Adrenal gland (tissue), 12 donors: ENCODE measurements around the gene MRAS. TPM values are rescaled to one million over a fixed set of nuclear protein-coding genes. Genes with fewer than 3 reads are reported as not detected.

Experiments
- DNase-seq, 7 donors: peaks; one replicate each; pipeline ENCODE4 v3.0.0-alpha.2; 2019 to 2020
- H3K27ac ChIP-seq, 5 donors: fragments of 200-600 bp; sonication (generic) in 4 of 5; 1 replicate in 3 of 5; 2 replicates in 2 of 5; pipeline versions ENCODE4 v1.5.1 to v1.8.0; 2016 to 2020; ENCODE audit warnings: mild to moderate bottlenecking in 1 of 5
- H3K27me3 ChIP-seq: fragments of 200-600 bp; 2 replicates; pipeline ENCODE4 v1.8.0; 2021
- H3K36me3 ChIP-seq, 2 donors: fragments of 200-600 bp; replicated peaks in 1 of 2; 1 replicate in 1 of 2; 2 replicates in 1 of 2; pipeline versions ENCODE4 v1.5.1 to v1.8.0; 2018 to 2022
- H3K4me1 ChIP-seq, 2 donors: fragments of 200-600 bp; replicated peaks in 1 of 2; 1 replicate in 1 of 2; 2 replicates in 1 of 2; pipeline versions ENCODE4 v1.5.1 to v1.8.0; 2018 to 2021
- H3K4me3 ChIP-seq, 4 donors: fragments of 200-600 bp; sonication (generic) in 3 of 4; one replicate each; pipeline ENCODE4 v1.5.1; 2016 to 2018
- H3K9me3 ChIP-seq, 3 donors: fragments of 200-600 bp; sonication (generic) in 1 of 3; replicated peaks in 1 of 3; 1 replicate in 2 of 3; 2 replicates in 1 of 3; pipeline versions ENCODE4 v1.5.1 to v1.8.0; 2016 to 2021
- POLR2A ChIP-seq, 2 donors: fragments of 450-650 bp; IDR thresholded peaks; one replicate each; pipeline ENCODE4 v1.6.1; 2017; ENCODE audit warnings: antibody characterized with exemption in 2 of 2, mild to moderate bottlenecking in 2 of 2, moderate library complexity in 1 of 2
- WGBS, 4 donors: extraction: QIAGEN DNeasy Blood & Tissue Kit in 2 of 4; methylation state at CpG; one replicate each; pipeline versions ENCODE4 v1.1.5 to v1.1.7; 2013 to 2017; 5-methylcytosine and 5-hydroxymethylcytosine counted together
- intact Hi-C, 2 donors: fragments of 100-400 bp; cut with DNase I; formaldehyde crosslinking; loops; one replicate each; pipeline versions ENCODE4 v1.14.1 to v1.15.0; 2022 to 2023
- polyA plus RNA-seq, 3 donors: library from polyadenylated mRNA; stranded (reverse); fragments of 200-250 nt in 2 of 3; fragments of 350-450 nt in 1 of 3; fragmentation: Illumina TruSeq in 1 of 3; extraction: RNeasy Lipid Tissue Mini Kit (QIAGEN cat#74804) in 1 of 3; gene quantifications; one replicate each; pipeline ENCODE4 v1.2.3, GENCODE V29; 2013 to 2014
- total RNA-seq, 9 donors: library from RNA; depleted of rRNA in 4 of 9; stranded (reverse); fragments of >200 nt in 4 of 9; fragments of 120-200 nt in 1 of 9; fragmentation: NEBNext Ultra II Directional in 1 of 9; extraction: Animal tissue kit (Norgen Biotek cat#: 25700) in 1 of 9; gene quantifications; one replicate each; pipeline versions ENCODE4 v1.1.0 to v1.2.4, GENCODE V29; 2013 to 2023
- TF ChIP-seq, protein P1 (sequence below), 6 experiments: fragments of 450-650 bp in 4 of 6; fragments of 200-600 bp in 2 of 6; sonication (generic) in 1 of 6; IDR thresholded peaks; 1 replicate in 5 of 6; 2 replicates in 1 of 6; pipeline versions ENCODE4 v1.5.1 to v1.8.0; 2016 to 2021; ENCODE audit warnings: antibody characterized with exemption in 6 of 6, mild to moderate bottlenecking in 2 of 6, moderate library complexity in 1 of 6
- donor health status: healthy with polysubstance abuse.
- donor health status: Bipolar disorder and iron deficiency.
- donor health status: DM: yes; HTN: yes; CAD: no.
- donor health status: DM: no; HTN: no; CAD: no.
- donor health status: DM: no; HTN: no; CAD: no.
- donor health status: DM: yes; HTN: yes; CAD: no.

Gene MRAS
- total and polyA plus RNA-seq, 12 donors: 47.9 to 337 (median 109) TPM

DNA sequence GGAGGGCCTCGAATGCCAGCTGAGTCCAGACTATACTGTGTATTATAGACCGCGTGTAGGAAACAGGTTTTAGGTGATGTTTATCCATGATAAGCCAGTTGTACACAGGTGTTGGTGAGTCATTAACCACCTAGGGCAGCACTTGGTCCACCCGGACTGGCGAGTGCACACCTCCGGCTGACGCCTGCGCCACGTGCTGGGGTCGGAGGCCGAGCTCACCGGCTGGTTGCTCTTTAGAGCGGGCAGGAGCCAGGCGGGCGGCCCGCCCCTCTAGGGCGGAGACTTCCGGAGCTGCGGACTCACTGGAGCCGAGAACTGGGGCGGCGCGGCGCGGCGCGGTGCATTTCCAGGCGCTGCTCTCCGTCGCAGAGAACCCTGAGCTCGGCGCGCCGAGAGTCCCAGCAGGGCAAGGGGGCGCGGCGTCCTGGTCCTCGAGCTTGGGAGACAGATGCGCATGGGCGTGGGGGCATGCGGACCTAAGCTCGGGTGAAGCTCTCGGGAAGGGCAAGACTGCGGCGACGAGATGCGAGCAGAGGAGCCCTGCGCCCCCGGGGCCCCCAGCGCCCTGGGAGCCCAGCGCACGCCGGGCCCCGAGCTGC lies 86.0 kb downstream of the MRAS start, which contains the start of gene ESYT3:
Gene ESYT3, plus strand, starts transcription at position 341 of the 599 bp plus-strand sequence. Its CDS starts 183 bp downstream, at position 524.
- Histone ChIP-seq H3K27me3 (peaks cover 28% of the 10 kb centered on the region), H3K27ac (no peak within 1 kb of the TSS), H3K4me3 (peak within 1 kb of the TSS in 2 of 4 donors; percentile 13 to 46), H3K4me1 (peaks cover 14 to 15% of the 10 kb centered on the region in 2 donors), H3K36me3 (no peaks in the 10 kb centered on the region), H3K9me3 (no peaks in the 10 kb centered on the region)
- 2 to 3% (median 2%) methylated on average over 16 to 54 of the region's 54 CpGs for WGBS, 4 donors
- DNase-seq: peak; percentile 50 to 66 (median 54)
- TF ChIP-seq, protein P1, sequence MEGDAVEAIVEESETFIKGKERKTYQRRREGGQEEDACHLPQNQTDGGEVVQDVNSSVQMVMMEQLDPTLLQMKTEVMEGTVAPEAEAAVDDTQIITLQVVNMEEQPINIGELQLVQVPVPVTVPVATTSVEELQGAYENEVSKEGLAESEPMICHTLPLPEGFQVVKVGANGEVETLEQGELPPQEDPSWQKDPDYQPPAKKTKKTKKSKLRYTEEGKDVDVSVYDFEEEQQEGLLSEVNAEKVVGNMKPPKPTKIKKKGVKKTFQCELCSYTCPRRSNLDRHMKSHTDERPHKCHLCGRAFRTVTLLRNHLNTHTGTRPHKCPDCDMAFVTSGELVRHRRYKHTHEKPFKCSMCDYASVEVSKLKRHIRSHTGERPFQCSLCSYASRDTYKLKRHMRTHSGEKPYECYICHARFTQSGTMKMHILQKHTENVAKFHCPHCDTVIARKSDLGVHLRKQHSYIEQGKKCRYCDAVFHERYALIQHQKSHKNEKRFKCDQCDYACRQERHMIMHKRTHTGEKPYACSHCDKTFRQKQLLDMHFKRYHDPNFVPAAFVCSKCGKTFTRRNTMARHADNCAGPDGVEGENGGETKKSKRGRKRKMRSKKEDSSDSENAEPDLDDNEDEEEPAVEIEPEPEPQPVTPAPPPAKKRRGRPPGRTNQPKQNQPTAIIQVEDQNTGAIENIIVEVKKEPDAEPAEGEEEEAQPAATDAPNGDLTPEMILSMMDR (IDR thresholded peaks at IDR 0.05): no peak
- no peak for TF ChIP-seq POLR2A (IDR thresholded peaks at IDR 0.05)
- intact Hi-C loops: no loop called here

DNA sequence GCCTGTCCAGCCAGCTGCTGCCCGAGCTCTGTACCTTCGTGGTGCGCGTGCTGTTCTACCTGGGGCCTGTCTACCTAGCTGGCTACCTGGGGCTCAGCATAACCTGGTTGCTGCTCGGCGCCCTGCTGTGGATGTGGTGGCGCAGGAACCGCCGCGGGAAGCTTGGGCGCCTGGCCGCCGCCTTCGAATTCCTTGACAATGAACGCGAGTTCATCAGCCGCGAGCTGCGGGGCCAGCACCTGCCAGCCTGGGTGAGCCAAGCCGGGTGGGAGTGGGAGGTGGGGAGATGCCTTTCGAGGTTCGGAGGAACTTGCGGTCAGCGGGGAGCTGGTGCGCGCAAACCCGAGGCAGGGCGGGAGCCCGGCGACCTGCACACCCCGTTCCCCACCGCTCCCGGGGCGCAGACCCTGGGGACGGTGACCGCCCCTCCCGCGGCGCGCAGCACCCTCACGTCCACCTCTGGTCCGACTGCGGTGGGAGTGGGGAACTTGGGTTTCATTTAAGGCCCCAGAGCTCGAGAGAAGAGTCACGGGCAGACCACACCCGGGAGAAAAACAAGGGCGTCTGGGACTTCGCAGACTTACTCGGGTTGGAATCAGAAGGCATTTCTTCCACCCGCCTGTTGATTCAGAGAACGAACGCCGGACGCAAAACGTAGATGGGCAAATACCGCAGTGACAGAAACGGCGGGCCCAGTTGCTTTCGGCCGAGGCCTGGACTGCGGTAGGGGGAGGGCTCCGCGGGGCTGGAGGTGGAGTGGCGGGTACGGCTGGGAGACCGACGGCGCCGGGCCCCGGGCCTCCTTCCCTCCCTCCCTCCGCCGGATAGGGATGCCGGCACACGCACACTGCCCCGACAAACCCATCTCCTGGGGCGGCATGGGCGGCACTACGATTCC lies 86.7 kb downstream of the MRAS start:
- peaks cover 14 to 15% of the 10 kb centered on the region in 2 donors for H3K4me1 ChIP-seq
- DNase-seq: no peak
- intact Hi-C loops: no loop called here
- H3K9me3 ChIP-seq: no peaks in the 10 kb centered on the region
- no peak overlapping the region for H3K27ac ChIP-seq
- peaks cover 28% of the 10 kb centered on the region for H3K27me3 ChIP-seq
- H3K4me3 ChIP-seq: peak overlapping the region in 2 of 4 donors; percentile 13 to 46
- H3K36me3 ChIP-seq: no peaks in the 10 kb centered on the region
- TF ChIP-seq, protein P1 (IDR thresholded peaks at IDR 0.05): no peak
- TF ChIP-seq POLR2A (IDR thresholded peaks at IDR 0.05): no peak
- 7 to 17% (median 8%) methylated on average over 25 to 78 of the region's 78 CpGs for WGBS, 4 donors

DNA sequence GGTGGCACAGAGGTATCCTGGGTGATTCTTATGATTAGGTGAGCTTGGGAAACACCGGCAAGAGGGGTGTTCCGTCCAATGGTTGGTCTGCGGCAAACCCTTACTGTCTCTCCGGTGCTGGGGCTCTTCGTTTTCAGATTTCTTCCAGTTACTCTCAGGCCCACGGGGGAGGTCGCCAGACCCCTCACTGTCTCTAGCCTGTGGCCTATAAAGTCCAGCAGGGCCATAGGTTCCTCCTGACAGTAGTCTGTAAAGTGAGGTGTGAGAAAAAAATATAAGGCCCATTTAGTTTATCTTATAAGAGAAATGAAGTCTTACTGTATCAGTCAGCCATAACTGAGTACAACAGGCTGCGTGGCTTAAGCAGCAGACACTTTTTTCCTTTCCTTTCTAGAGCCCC lies 87.5 kb downstream of the MRAS start:
- 77 to 93% (median 82%) methylated on average over 8 of the region's 8 CpGs for WGBS, 4 donors
- peaks cover 28% of the 10 kb centered on the region for H3K27me3 ChIP-seq
- H3K27ac ChIP-seq: no peak overlapping the region
- TF ChIP-seq POLR2A (IDR thresholded peaks at IDR 0.05): no peak
- TF ChIP-seq, protein P1 (IDR thresholded peaks at IDR 0.05): no peak
- no peak overlapping the region for H3K4me3 ChIP-seq
- no peaks in the 10 kb centered on the region for H3K36me3 ChIP-seq
- no peak for DNase-seq
- H3K4me1 ChIP-seq: peaks cover 14 to 15% of the 10 kb centered on the region in 2 donors
- intact Hi-C loops: no loop called here
- no peaks in the 10 kb centered on the region for H3K9me3 ChIP-seq

DNA sequence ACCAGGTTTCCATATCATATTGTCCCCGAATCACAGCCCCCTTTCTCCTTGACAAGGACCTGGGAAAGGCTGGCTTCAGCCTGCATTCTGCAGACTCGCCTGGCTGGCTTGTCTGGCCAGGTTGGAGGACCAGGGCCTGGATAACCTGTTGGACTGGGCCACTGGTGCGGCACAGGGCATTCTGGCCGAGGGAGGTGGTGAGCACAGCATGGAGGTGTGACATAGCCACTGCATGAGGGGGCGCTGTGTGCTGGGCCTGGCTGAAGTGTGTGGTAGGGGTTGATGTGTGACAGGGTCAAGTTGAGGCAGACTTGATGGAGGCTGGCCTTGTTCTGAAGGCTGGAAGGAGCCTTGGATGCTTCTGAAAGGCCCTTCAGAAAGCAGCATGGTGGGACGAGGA lies 88.9 kb downstream of the MRAS start:
- H3K9me3 ChIP-seq: no peaks in the 10 kb centered on the region
- intact Hi-C loops: no loop called here
- DNase-seq: no peak
- H3K27me3 ChIP-seq: peaks cover 28% of the 10 kb centered on the region
- no peak overlapping the region for H3K27ac ChIP-seq
- no peak overlapping the region for H3K4me3 ChIP-seq
- no peaks in the 10 kb centered on the region for H3K36me3 ChIP-seq
- peaks cover 14 to 15% of the 10 kb centered on the region in 2 donors for H3K4me1 ChIP-seq
- TF ChIP-seq, protein P1 (IDR thresholded peaks at IDR 0.05): no peak
- TF ChIP-seq POLR2A (IDR thresholded peaks at IDR 0.05): no peak
- 88 to 95% (median 91%) methylated on average over 6 of the region's 6 CpGs for WGBS, 4 donors
